Aorta (tissue), 5 donors: Measurements from ENCODE around the gene GRM8. TPM values are rescaled to one million over a fixed set of nuclear protein-coding genes. Genes with fewer than 3 reads are reported as not detected.
A peak's percentile ranks its signal among the peaks of the same experiment; 100 is the strongest.

Experiments used
- ATAC-seq: fragments of 200-7000 bp; cut with Tn5 transposase; one replicate; pipeline ENCODE4 v1.9.1; 2022; ENCODE audit warnings: moderate library complexity; ENCODE audit not compliant: low FRiP score
- DNase-seq, 2 donors: peaks; one replicate each; pipeline ENCODE4 v3.0.0-alpha.2; 2020
- H3K27ac ChIP-seq, 2 donors: one replicate each; pipeline ENCODE4 v1.5.1; 2013; ENCODE audit warnings: low read length in 2 of 2, mild to moderate bottlenecking in 2 of 2, moderate library complexity in 2 of 2, control low read depth in 1 of 2, inconsistent platforms in 1 of 2, low read depth in 1 of 2
- H3K27me3 ChIP-seq, 2 donors: one replicate each; pipeline ENCODE4 v1.6.1; 2013; ENCODE audit warnings: control low read depth in 1 of 2, low read length in 1 of 2, mild to moderate bottlenecking in 1 of 2, moderate library complexity in 1 of 2; ENCODE audit not compliant: insufficient read depth in 2 of 2, control insufficient read depth in 1 of 2
- H3K36me3 ChIP-seq, 2 donors: one replicate each; pipeline ENCODE4 v1.6.1; 2013; ENCODE audit warnings: control low read depth in 1 of 2, low read length in 1 of 2, mild to moderate bottlenecking in 1 of 2; ENCODE audit not compliant: insufficient read depth in 2 of 2, control insufficient read depth in 1 of 2
- H3K4me1 ChIP-seq, 2 donors: one replicate each; pipeline ENCODE4 v1.6.1; 2013; ENCODE audit warnings: low read length in 2 of 2, control low read depth in 1 of 2, mild to moderate bottlenecking in 1 of 2, moderate library complexity in 1 of 2; ENCODE audit not compliant: insufficient read depth in 2 of 2, control insufficient read depth in 1 of 2
- H3K4me3 ChIP-seq, 2 donors: one replicate each; pipeline ENCODE4 v1.5.1; 2013; ENCODE audit warnings: low read length in 2 of 2, control low read depth in 1 of 2, mild to moderate bottlenecking in 1 of 2
- H3K9me3 ChIP-seq: one replicate; pipeline ENCODE4 v1.6.1; 2013; ENCODE audit warnings: mild to moderate bottlenecking, low read length; ENCODE audit not compliant: control insufficient read depth
- WGBS, 2 donors: extraction: QIAGEN DNeasy Blood & Tissue Kit; methylation state at CpG; one replicate each; pipeline ENCODE4 v1.1.7; 2013; 5-methylcytosine and 5-hydroxymethylcytosine counted together
- intact Hi-C, 2 donors: fragments of 100-400 bp; cut with DNase I; formaldehyde crosslinking; loops; one replicate each; pipeline versions ENCODE4 v1.14.2 to v1.15.0; 2022
- polyA plus RNA-seq, 2 donors: library from polyadenylated mRNA; stranded (reverse); fragments of 200-250 nt; gene quantifications; one replicate each; pipeline ENCODE4 v1.2.3, GENCODE V29; 2013
- total RNA-seq, 2 donors: library from RNA; stranded (reverse); fragmentation: NEBNext Ultra II Directional; extraction: Animal tissue kit (Norgen Biotek cat#: 25700); gene quantifications; one replicate each; pipeline ENCODE4 v1.2.1, GENCODE V29; 2021
- donor health status: healthy with polysubstance abuse.
- donor health status: Bipolar disorder and iron deficiency.
- donor health status: DM: no; HTN: no; CAD: no.
- donor health status: DM: no; HTN: no; CAD: no.
- donor health status: DM: yes; HTN: yes; CAD: no.

GRM8 gene
- total and polyA plus RNA-seq, 4 donors = 0.20 TPM; not detected in 3

- H3K4me1 ChIP-seq = no peaks in the 10 kb centered on the region
- no peaks in the 10 kb centered on the region for H3K27me3 ChIP-seq
- H3K36me3 ChIP-seq = no peaks in the 10 kb centered on the region
- H3K27ac ChIP-seq = no peak overlapping the region
- ATAC-seq (no peak), DNase-seq (no peak)
- H3K9me3 ChIP-seq = no peaks in the 10 kb centered on the region
- no peak overlapping the region for H3K4me3 ChIP-seq
- intact Hi-C loops = no loop called here
- WGBS, 2 donors = 61 to 71% methylated on average over 2 of the region's 2 CpGs
Observed at GRCh38 chr7:127256041-127256725, 3.4 kb upstream of the GRM8 start.

GRCh38 chr7:127254163-127254684, 1.5 kb upstream of the GRM8 start:
- no peak overlapping the region for H3K27ac ChIP-seq
- no peak overlapping the region for H3K4me3 ChIP-seq
- H3K27me3 ChIP-seq = no peaks in the 10 kb centered on the region
- ATAC-seq (no peak), DNase-seq (no peak)
- intact Hi-C loops = no loop called here
- H3K9me3 ChIP-seq = no peaks in the 10 kb centered on the region
- no peaks in the 10 kb centered on the region for H3K4me1 ChIP-seq
- H3K36me3 ChIP-seq = no peaks in the 10 kb centered on the region
- WGBS, 2 donors = 15 to 19% methylated on average over 11 of the region's 11 CpGs

GRCh38 chr7:127253281-127254162, 781 bp upstream of the GRM8 start:
- Histone ChIP-seq H3K27me3 (no peaks in the 10 kb centered on the region), H3K4me3 (peak overlapping the region; percentile 30 to 71), H3K4me1 (no peaks in the 10 kb centered on the region), H3K9me3 (no peaks in the 10 kb centered on the region), H3K27ac (no peak overlapping the region), H3K36me3 (no peaks in the 10 kb centered on the region)
- ATAC-seq (peak; percentile 89), DNase-seq (peak; percentile 64 to 89)
- WGBS, 2 donors = 1% methylated on average over 82 to 84 of the region's 84 CpGs
- intact Hi-C loops = no loop called here

- intact Hi-C loops = no loop called here
- no peak overlapping the region for H3K27ac ChIP-seq
- no peaks in the 10 kb centered on the region for H3K27me3 ChIP-seq
- DNase-seq (no peak), ATAC-seq (no peak)
- H3K4me3 ChIP-seq = peak overlapping the region in 1 of 2 donors; percentile 71
- no peaks in the 10 kb centered on the region for H3K9me3 ChIP-seq
- H3K36me3 ChIP-seq = no peaks in the 10 kb centered on the region
- H3K4me1 ChIP-seq = no peaks in the 10 kb centered on the region
- WGBS, 2 donors = 1% methylated on average over 11 of the region's 11 CpGs
Observed at GRCh38 chr7:127252377-127252713, 396 bp downstream of the GRM8 start.

- Histone ChIP-seq H3K4me3 (peak overlapping the region; percentile 6 to 71), H3K27ac (no peak overlapping the region), H3K36me3 (no peaks in the 10 kb centered on the region), H3K9me3 (no peaks in the 10 kb centered on the region), H3K4me1 (no peaks in the 10 kb centered on the region), H3K27me3 (no peaks in the 10 kb centered on the region)
- 1% methylated on average over 80 to 81 of the region's 81 CpGs for WGBS, 2 donors
- DNase-seq = no peak
- intact Hi-C loops = no loop called here
- no peak for ATAC-seq
Observed at GRCh38 chr7:127251465-127252376, 1.0 kb downstream of the GRM8 start.

GRCh38 chr7:127251036-127251464, 1.7 kb downstream of the GRM8 start:
- H3K4me3 ChIP-seq = peak overlapping the region in 1 of 2 donors; percentile 71
- no peak for DNase-seq
- no peaks in the 10 kb centered on the region for H3K27me3 ChIP-seq
- H3K9me3 ChIP-seq = no peaks in the 10 kb centered on the region
- ATAC-seq = no peak
- intact Hi-C loops = no loop called here
- 3 to 4% methylated on average over 23 of the region's 23 CpGs for WGBS, 2 donors
- no peaks in the 10 kb centered on the region for H3K4me1 ChIP-seq
- H3K36me3 ChIP-seq = no peaks in the 10 kb centered on the region
- no peak overlapping the region for H3K27ac ChIP-seq

- Histone ChIP-seq H3K9me3 (no peaks in the 10 kb centered on the region), H3K27me3 (no peaks in the 10 kb centered on the region), H3K4me3 (no peak overlapping the region), H3K27ac (no peak overlapping the region), H3K4me1 (no peaks in the 10 kb centered on the region), H3K36me3 (no peaks in the 10 kb centered on the region)
- 7 to 9% methylated on average over 12 of the region's 12 CpGs for WGBS, 2 donors
- no peak for ATAC-seq
- no peak for DNase-seq
- intact Hi-C loops = no loop called here
Observed at GRCh38 chr7:127250312-127251035, 2.3 kb downstream of the GRM8 start.

- intact Hi-C loops = no loop called here
- DNase-seq = no peak
- Histone ChIP-seq H3K4me3 (no peak overlapping the region), H3K27me3 (no peaks in the 10 kb centered on the region), H3K9me3 (no peaks in the 10 kb centered on the region), H3K36me3 (no peaks in the 10 kb centered on the region), H3K4me1 (no peaks in the 10 kb centered on the region), H3K27ac (no peak overlapping the region)
- 15 to 31% methylated on average over 1 of the region's 1 CpG for WGBS, 2 donors
- no peak for ATAC-seq
Observed at GRCh38 chr7:127245607-127246006, 7.1 kb downstream of the GRM8 start.
